GM23338 (cell line): ENCODE data around the gene CALHM2. TPM values are rescaled to one million over a fixed set of nuclear protein-coding genes. Genes with fewer than 3 reads are reported as not detected.

ENCODE experiments used
- ATAC-seq: fragments of 200-7000 bp; cut with Tn5 transposase; 3 replicates; pipeline ENCODE4 v1.9.1; 2020
- DNase-seq: peaks from one replicate; pipeline ENCODE4 v3.0.0-alpha.2; 2015; ENCODE audit warnings: low spot score
- H2AFZ ChIP-seq: fragments of 200-600 bp; sonication (generic); 2 replicates; pipeline ENCODE4 v1.8.0; 2016; ENCODE audit warnings: antibody characterized with exemption, mild to moderate bottlenecking, moderate library complexity
- H3F3A ChIP-seq: fragments of 200-600 bp; sonication (generic); replicated peaks from 2 replicates; pipeline ENCODE4 v1.8.0; 2017; ENCODE audit warnings: antibody characterized with exemption, mixed run types, low read depth
- H3K27ac ChIP-seq: fragments of 200-600 bp; sonication (generic); 2 replicates; pipeline ENCODE4 v1.6.1; 2016; ENCODE audit warnings: low read depth
- H3K27me3 ChIP-seq: fragments of 200-600 bp; sonication (generic); 2 replicates; pipeline ENCODE4 v1.8.0; 2016; ENCODE audit warnings: mild to moderate bottlenecking, mixed run types, moderate library complexity; ENCODE audit not compliant: insufficient read depth
- H3K36me3 ChIP-seq: fragments of 200-600 bp; sonication (generic); 2 replicates; pipeline ENCODE4 v1.8.0; 2016; ENCODE audit warnings: mild to moderate bottlenecking; ENCODE audit not compliant: insufficient read depth
- H3K4me1 ChIP-seq: fragments of 200-600 bp; sonication (generic); 2 replicates; pipeline ENCODE4 v1.8.0; 2016; ENCODE audit warnings: mild to moderate bottlenecking, moderate library complexity; ENCODE audit not compliant: insufficient read depth
- H3K4me2 ChIP-seq: fragments of 200-600 bp; sonication (generic); 2 replicates; pipeline ENCODE4 v1.7.1; 2017; ENCODE audit warnings: mixed run types
- H3K4me3 ChIP-seq: fragments of 200-600 bp; sonication (generic); 2 replicates; pipeline ENCODE4 v1.6.1; 2016; ENCODE audit warnings: mixed run types
- H3K79me2 ChIP-seq: fragments of 200-600 bp; sonication (generic); replicated peaks from 2 replicates; pipeline ENCODE4 v1.8.0; 2017; ENCODE audit warnings: mild to moderate bottlenecking; ENCODE audit not compliant: insufficient read depth
- H3K9me2 ChIP-seq: fragments of 200-600 bp; sonication (generic); 2 replicates; pipeline ENCODE4 v1.8.0; 2017; ENCODE audit not compliant: insufficient read depth
- H4K20me1 ChIP-seq: fragments of 200-600 bp; sonication (generic); replicated peaks from 2 replicates; pipeline ENCODE4 v1.8.0; 2017; ENCODE audit warnings: mild to moderate bottlenecking; ENCODE audit not compliant: insufficient read depth
- H3K27ac Mint-ChIP-seq: 2 replicates; pipeline ENCODE4 v1.8.0; 2020; ENCODE audit warnings: inconsistent platforms, mild to moderate bottlenecking, moderate library complexity, mixed read lengths
- H3K27me3 Mint-ChIP-seq: 3 replicates; pipeline ENCODE4 v1.8.0; 2022; ENCODE audit warnings: low read depth, mild to moderate bottlenecking, moderate library complexity, mixed read lengths, inconsistent platforms; ENCODE audit not compliant: insufficient read depth, poor library complexity
- H3K36me3 Mint-ChIP-seq: 3 replicates; pipeline ENCODE4 v1.8.0; 2021; ENCODE audit warnings: low read depth, mild to moderate bottlenecking, inconsistent platforms, moderate library complexity, mixed read lengths
- H3K4me1 Mint-ChIP-seq: 3 replicates; pipeline ENCODE4 v1.8.0; 2020; ENCODE audit warnings: mild to moderate bottlenecking, inconsistent platforms, mixed read lengths
- H3K4me3 Mint-ChIP-seq: 3 replicates; pipeline ENCODE4 v1.8.0; 2021; ENCODE audit warnings: moderate library complexity, mild to moderate bottlenecking, inconsistent platforms, mixed read lengths
- H3K9me3 Mint-ChIP-seq: 3 replicates; pipeline ENCODE4 v1.8.0; 2020; ENCODE audit warnings: moderate library complexity, mild to moderate bottlenecking, inconsistent platforms, mixed read lengths
- ETS1 ChIP-seq: IDR thresholded peaks from 2 replicates; pipeline ENCODE4 v1.6.1; 2016; ENCODE audit warnings: antibody characterized with exemption
- EZH2 ChIP-seq: fragments of 200-600 bp; sonication (generic); IDR thresholded peaks from one replicate; pipeline ENCODE4 v1.8.0; 2017; ENCODE audit warnings: antibody characterized with exemption, mild to moderate bottlenecking, low read depth; ENCODE audit not compliant: unreplicated experiment
- EZH2phosphoT487 ChIP-seq: fragments of 200-600 bp; sonication (generic); IDR thresholded peaks from one replicate; pipeline ENCODE4 v1.8.1; 2018; ENCODE audit warnings: antibody characterized with exemption; ENCODE audit not compliant: unreplicated experiment
- JUNB ChIP-seq: IDR thresholded peaks from one replicate; pipeline ENCODE4 v1.6.1; 2016; ENCODE audit warnings: antibody characterized with exemption; ENCODE audit not compliant: unreplicated experiment
- NANOG ChIP-seq: IDR thresholded peaks from 2 replicates; pipeline ENCODE4 v1.6.1; 2016; ENCODE audit warnings: antibody characterized with exemption, borderline replicate concordance
- POLR2AphosphoS5 ChIP-seq: IDR thresholded peaks from 2 replicates; pipeline ENCODE4 v1.6.1; 2016; ENCODE audit warnings: antibody characterized with exemption, low read depth
- REST ChIP-seq: IDR thresholded peaks from one replicate; pipeline ENCODE4 v1.6.1; 2018; ENCODE audit warnings: antibody characterized with exemption; ENCODE audit not compliant: unreplicated experiment
- ZNF114 ChIP-seq: fragments of 250-450 bp; sonication (Bioruptor Pico); IDR thresholded peaks from 2 replicates; pipeline ENCODE4 v1.5.0; 2020; ENCODE audit warnings: mild to moderate bottlenecking, moderate library complexity
- ZNF331 ChIP-seq: fragments of 250-450 bp; sonication (Bioruptor Pico); IDR thresholded peaks from 2 replicates; pipeline ENCODE4 v1.5.0; 2020; ENCODE audit warnings: low read depth, mild to moderate bottlenecking, moderate library complexity
- polyA plus RNA-seq: library from polyadenylated mRNA; unstranded; fragments of >200 nt; fragmentation: Nextera tagmentation; extraction: Ambion mirVana; gene quantifications from 2 replicates; pipeline ENCODE4 v1.2.1, GENCODE V29; 2016
- total RNA-seq: library from RNA; depleted of rRNA; stranded (reverse); fragments of >200 nt; shearing (Covaris generic); gene quantifications from 2 replicates; pipeline ENCODE4 v1.2.3, GENCODE V29; 2014
- TF ChIP-seq, protein P1 (sequence below), 2 experiments: fragments of 200-600 bp in 1 of 2; sonication (generic) in 1 of 2; conservative IDR thresholded peaks; 2 replicates each; pipeline versions ENCODE4 v1.5.1 to v1.6.1; 2016 to 2017; ENCODE audit warnings: antibody characterized with exemption in 2 of 2, low read depth in 2 of 2, mild to moderate bottlenecking in 2 of 2, moderate library complexity in 1 of 2

Gene CALHM2
- total and polyA plus RNA-seq, 2 experiments from 2014 or later, result 2.1 to 2.2 TPM

DNA sequence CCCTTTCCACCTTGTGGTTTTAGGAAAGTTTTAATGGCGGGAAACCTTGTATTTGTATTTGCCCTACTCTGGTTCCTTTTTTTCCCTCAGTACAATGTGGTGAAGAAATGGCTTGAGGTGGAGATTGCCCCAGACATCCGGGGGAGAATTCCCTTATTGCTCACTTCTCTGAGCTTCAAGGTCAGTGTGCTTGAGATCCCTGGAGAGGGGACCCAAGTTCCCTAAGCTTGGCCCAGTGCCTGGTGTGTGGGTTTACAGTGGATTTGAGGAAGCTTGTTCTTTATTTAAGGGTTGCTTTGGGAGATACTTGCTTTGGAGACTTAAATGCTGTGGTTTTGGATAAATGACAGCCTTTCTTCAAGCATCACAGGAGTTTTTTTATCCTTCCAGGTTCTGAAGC lies 18.3 kb downstream of the CALHM2 start (continued):
- TF ChIP-seq NANOG (no peak), EZH2phosphoT487 (no peak), ZNF114 (CRISPR knock-in tag) (no peak), POLR2AphosphoS5 (no peak), REST (no peak), ZNF331 (CRISPR knock-in tag) (no peak), JUNB (no peak), ETS1 (no peak)
- TF ChIP-seq, protein P1, sequence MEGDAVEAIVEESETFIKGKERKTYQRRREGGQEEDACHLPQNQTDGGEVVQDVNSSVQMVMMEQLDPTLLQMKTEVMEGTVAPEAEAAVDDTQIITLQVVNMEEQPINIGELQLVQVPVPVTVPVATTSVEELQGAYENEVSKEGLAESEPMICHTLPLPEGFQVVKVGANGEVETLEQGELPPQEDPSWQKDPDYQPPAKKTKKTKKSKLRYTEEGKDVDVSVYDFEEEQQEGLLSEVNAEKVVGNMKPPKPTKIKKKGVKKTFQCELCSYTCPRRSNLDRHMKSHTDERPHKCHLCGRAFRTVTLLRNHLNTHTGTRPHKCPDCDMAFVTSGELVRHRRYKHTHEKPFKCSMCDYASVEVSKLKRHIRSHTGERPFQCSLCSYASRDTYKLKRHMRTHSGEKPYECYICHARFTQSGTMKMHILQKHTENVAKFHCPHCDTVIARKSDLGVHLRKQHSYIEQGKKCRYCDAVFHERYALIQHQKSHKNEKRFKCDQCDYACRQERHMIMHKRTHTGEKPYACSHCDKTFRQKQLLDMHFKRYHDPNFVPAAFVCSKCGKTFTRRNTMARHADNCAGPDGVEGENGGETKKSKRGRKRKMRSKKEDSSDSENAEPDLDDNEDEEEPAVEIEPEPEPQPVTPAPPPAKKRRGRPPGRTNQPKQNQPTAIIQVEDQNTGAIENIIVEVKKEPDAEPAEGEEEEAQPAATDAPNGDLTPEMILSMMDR (conservative IDR thresholded peaks at IDR 0.05; ENCODE audit: low read depth in 2 of 2), result no peak

DNA sequence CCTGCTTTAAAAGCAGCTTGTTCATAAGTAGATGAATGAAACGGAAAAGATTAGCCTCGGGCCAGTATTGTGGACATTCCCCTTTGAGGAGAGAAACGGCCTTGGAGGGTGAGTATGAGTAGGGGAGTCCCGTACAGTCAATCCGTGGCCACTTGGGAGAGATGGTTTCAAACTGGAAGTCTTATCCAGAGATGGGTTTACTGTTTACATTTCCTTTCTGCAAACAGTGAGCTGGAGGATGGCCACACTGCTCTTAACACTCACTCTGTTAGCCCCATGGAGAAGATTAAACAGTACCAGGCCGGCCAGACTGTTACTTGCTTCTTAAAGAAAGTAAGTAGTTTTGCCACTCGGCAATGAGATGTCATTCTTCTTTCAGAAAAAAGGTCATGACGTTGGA lies 20.3 kb downstream of the CALHM2 start:
- DNase-seq, result no peak
- Histone ChIP-seq H3F3A (no peaks in the 10 kb centered on the region; the same call in 1 of the 2 replicates), H3K4me2 (no peak overlapping the region), H3K9me2 (no peaks in the 10 kb centered on the region), H3K4me3 (no peak overlapping the region), H2AFZ (no peak overlapping the region), H3K36me3 (peaks cover 78% of the 10 kb centered on the region), H3K79me2 (no peaks in the 10 kb centered on the region), H3K27ac (no peak overlapping the region), H3K27me3 (no peaks in the 10 kb centered on the region), H4K20me1 (peaks cover 25% of the 10 kb centered on the region), H3K4me1 (no peaks in the 10 kb centered on the region)
- H3K4me1 Mint-ChIP-seq, result no peaks in the 10 kb centered on the region
- H3K36me3 Mint-ChIP-seq, result peaks cover 91% of the 10 kb centered on the region
- H3K9me3 Mint-ChIP-seq, result no peaks in the 10 kb centered on the region
- no peak for ATAC-seq
- no peak overlapping the region for H3K27ac Mint-ChIP-seq
- peaks cover 9% of the 10 kb centered on the region for H3K27me3 Mint-ChIP-seq
- TF ChIP-seq, protein P1 (conservative IDR thresholded peaks at IDR 0.05; ENCODE audit: low read depth in 2 of 2), result no peak
- TF ChIP-seq ZNF114 (CRISPR knock-in tag) (no peak), JUNB (no peak), NANOG (no peak), POLR2AphosphoS5 (no peak), EZH2 (no peak), REST (no peak)
- H3K4me3 Mint-ChIP-seq, result no peak overlapping the region
